Measurements from ENCODE around the gene LPIN1.

GRCh38 chr2:11858883-11859282 lies 112.5 kb downstream of the LPIN1 start:
- TF ChIP-seq, protein P1, sequence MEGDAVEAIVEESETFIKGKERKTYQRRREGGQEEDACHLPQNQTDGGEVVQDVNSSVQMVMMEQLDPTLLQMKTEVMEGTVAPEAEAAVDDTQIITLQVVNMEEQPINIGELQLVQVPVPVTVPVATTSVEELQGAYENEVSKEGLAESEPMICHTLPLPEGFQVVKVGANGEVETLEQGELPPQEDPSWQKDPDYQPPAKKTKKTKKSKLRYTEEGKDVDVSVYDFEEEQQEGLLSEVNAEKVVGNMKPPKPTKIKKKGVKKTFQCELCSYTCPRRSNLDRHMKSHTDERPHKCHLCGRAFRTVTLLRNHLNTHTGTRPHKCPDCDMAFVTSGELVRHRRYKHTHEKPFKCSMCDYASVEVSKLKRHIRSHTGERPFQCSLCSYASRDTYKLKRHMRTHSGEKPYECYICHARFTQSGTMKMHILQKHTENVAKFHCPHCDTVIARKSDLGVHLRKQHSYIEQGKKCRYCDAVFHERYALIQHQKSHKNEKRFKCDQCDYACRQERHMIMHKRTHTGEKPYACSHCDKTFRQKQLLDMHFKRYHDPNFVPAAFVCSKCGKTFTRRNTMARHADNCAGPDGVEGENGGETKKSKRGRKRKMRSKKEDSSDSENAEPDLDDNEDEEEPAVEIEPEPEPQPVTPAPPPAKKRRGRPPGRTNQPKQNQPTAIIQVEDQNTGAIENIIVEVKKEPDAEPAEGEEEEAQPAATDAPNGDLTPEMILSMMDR (IDR thresholded peaks at IDR 0.05) = no peak
- TF ChIP-seq POLR2A (IDR thresholded peaks at IDR 0.05) (no peak), POLR2AphosphoS5 (IDR thresholded peaks at IDR 0.05) (no peak)
